KOPT-K1 (cell line): ENCODE results near the gene ZNF462.

Experiments
- H3K27ac ChIP-seq: fragments of 200-600 bp; sonication (generic); 2 replicates; pipeline ENCODE4 v1.5.1; 2016; ENCODE audit warnings: antibody characterized with exemption, mild to moderate bottlenecking, low read depth, low read length; ENCODE audit not compliant: poor library complexity, severe bottlenecking
- H3K36me3 ChIP-seq: fragments of 200-600 bp; sonication (generic); 2 replicates; pipeline ENCODE4 v1.5.1; 2017; ENCODE audit warnings: antibody characterized with exemption, mild to moderate bottlenecking, low read length, moderate library complexity; ENCODE audit not compliant: insufficient read depth
- H3K9me3 ChIP-seq: fragments of 200-600 bp; sonication (generic); 2 replicates; pipeline ENCODE4 v1.5.1; 2017; ENCODE audit warnings: antibody characterized with exemption, low read length, mild to moderate bottlenecking; ENCODE audit not compliant: insufficient read depth, poor library complexity, severe bottlenecking

Gene ZNF462, protein sequence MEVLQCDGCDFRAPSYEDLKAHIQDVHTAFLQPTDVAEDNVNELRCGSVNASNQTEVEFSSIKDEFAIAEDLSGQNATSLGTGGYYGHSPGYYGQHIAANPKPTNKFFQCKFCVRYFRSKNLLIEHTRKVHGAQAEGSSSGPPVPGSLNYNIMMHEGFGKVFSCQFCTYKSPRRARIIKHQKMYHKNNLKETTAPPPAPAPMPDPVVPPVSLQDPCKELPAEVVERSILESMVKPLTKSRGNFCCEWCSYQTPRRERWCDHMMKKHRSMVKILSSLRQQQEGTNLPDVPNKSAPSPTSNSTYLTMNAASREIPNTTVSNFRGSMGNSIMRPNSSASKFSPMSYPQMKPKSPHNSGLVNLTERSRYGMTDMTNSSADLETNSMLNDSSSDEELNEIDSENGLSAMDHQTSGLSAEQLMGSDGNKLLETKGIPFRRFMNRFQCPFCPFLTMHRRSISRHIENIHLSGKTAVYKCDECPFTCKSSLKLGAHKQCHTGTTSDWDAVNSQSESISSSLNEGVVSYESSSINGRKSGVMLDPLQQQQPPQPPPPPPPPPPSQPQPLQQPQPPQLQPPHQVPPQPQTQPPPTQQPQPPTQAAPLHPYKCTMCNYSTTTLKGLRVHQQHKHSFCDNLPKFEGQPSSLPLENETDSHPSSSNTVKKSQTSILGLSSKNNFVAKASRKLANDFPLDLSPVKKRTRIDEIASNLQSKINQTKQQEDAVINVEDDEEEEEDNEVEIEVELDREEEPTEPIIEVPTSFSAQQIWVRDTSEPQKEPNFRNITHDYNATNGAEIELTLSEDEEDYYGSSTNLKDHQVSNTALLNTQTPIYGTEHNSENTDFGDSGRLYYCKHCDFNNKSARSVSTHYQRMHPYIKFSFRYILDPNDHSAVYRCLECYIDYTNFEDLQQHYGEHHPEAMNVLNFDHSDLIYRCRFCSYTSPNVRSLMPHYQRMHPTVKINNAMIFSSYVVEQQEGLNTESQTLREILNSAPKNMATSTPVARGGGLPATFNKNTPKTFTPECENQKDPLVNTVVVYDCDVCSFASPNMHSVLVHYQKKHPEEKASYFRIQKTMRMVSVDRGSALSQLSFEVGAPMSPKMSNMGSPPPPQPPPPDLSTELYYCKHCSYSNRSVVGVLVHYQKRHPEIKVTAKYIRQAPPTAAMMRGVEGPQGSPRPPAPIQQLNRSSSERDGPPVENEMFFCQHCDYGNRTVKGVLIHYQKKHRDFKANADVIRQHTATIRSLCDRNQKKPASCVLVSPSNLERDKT (N-terminal part only)

DNA sequence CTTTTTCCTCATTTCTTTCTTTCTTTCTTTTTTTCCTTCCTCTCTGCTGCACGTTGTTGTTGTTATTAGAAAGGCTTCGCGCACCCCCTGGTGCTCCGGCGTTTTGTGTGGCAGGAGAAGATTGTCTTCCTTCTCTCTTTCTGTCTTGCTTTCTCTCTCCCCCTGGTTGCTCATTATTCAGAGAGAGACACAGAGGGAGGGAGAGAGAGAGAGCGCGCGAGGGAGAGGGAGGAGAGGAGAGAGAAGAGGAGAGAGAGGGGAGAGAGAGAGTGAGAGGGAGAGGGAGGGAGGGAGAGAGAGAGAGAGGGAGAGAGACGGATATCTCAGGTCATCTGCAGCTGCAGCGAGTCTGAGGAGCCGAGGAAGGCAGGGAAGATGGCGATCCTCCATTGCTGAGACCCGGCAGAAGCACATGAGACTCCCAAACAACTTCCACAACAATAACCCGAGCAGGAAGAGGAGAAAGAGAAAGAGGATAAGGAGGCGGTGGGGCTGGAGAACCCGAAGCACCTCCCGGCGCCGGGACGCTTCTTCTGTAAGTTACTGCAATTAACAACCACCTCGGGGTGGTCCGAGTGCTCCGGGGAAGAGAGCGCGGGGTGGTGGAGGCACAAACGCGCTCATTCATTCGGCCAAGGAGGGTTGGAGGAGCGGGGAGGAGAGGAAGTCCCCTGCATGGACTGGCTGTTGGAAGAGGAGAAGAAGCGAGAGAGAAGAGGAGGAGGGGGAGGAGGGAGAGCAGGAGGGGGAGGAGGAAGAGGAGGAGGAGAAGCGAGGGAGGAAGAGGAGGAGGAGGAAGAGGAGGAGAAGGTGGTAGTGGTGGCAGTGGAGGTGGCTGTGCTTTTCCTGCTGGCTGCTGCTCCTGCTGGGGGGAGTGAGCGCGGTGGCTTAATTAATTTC is at the start of gene ZNF462:
TSS of gene ZNF462 (plus strand) at position 346 of the 900 bp plus-strand sequence. CDS start 60,218 bp downstream, outside the sequence.
- Histone ChIP-seq H3K9me3 (peaks cover 11% of the 10 kb centered on the region), H3K27ac (no peak within 1 kb of the TSS), H3K36me3 (no peaks in the 10 kb centered on the region)

DNA sequence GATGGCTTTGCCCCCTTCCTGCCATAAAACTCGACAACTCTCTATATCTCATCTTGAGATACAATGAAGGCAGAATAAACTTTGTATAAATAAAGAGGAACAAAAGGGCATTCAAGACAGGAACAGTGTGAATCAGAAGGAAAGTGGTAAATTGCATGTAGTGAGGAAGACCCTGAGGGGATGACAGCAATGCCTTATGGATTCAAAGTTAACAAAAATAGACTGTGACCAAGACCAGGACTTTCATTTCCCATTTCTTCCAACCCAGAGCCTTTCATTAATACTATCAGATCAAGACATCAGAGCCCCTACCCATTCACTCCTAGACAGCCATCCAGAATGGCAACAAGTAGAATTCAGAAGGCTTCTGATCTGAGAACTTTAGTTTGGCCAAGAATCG is 46.4 kb upstream of the ZNF462 start:
- Histone ChIP-seq H3K9me3 (no peaks in the 10 kb centered on the region), H3K36me3 (no peaks in the 10 kb centered on the region), H3K27ac (no peak overlapping the region)

DNA sequence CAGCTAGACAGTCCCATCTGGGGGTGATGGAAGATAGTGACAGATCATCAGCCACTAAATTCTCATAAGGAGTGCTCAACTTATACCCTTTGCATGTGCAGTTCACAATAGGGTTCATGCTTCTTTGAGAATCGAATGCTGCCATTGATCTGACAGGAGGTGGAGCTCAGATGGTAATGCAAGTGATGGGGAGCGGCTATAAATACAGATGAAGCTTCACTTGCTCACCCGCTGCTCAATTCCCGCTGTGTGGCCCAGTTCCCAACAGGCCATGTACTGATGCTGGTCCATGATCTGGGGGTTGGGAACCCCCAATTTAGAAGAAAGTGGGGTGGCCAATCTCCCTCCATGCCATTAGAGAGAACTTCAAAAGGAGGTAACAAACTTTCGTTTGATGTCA is 44.9 kb upstream of the ZNF462 start:
- no peak overlapping the region for H3K27ac ChIP-seq
- H3K36me3 ChIP-seq: no peaks in the 10 kb centered on the region
- no peaks in the 10 kb centered on the region for H3K9me3 ChIP-seq

DNA sequence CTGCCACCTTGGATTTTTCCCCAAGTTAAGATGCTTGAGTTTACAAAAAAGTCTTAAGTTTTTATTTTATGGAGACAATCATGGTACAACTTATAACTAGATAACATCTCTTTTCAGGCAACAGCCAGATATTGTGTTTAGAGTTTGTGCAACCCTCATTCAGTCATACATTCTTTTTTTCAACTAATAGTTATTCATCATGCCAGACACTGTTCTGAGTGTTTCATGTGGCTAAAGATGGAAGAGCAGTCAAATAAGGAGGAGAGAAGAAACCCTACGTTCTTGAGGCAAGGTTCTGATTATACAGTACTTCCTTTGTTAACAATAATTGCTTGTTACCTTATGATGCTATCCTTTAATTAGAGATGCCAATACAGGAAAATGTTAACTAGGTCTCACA is 42.1 kb upstream of the ZNF462 start:
- H3K36me3 ChIP-seq: no peaks in the 10 kb centered on the region
- no peaks in the 10 kb centered on the region for H3K9me3 ChIP-seq
- no peak overlapping the region for H3K27ac ChIP-seq

DNA sequence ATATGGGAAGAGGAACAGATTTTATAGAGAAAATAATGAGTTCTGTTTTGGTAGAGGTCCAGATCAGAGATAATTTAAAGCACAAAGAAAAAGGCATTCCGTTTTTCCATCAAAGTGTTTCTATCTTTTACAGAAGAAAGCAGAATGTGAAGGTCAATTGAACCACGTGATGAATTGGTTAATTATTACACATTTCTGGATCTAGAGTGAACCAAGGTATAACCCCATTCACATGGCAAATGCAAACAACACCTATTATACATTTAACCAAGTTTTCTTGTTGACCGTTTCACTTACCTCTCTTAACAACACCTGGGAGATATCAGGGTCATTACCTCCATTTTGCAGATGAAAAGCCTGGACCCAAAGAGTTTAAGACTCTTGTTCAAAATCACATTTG is 34.9 kb upstream of the ZNF462 start:
- no peaks in the 10 kb centered on the region for H3K9me3 ChIP-seq

DNA sequence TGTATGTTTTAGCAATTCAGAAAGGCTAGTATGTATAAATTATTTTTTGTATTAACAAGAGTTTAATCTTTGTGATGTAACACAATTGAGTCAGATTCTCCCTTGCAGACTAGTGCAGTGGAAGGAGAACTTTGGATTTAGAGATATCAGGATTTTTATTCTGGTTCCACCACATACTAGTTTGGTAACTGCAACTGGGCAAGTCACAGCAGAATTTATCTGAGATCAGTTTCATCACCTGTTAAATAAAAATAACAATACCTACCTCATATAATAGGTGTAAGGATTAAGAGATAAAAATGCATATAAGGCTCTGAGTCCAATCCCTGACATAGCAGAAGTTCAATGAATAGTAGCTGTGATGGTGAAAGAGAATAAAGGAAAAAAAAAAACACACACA is 34.0 kb upstream of the ZNF462 start:
- Histone ChIP-seq H3K27ac (no peak overlapping the region), H3K36me3 (no peaks in the 10 kb centered on the region), H3K9me3 (no peaks in the 10 kb centered on the region)

More for the DNA sequence above, 34.9 kb upstream of the ZNF462 start:
- Histone ChIP-seq H3K27ac (no peak overlapping the region), H3K36me3 (no peaks in the 10 kb centered on the region)

DNA sequence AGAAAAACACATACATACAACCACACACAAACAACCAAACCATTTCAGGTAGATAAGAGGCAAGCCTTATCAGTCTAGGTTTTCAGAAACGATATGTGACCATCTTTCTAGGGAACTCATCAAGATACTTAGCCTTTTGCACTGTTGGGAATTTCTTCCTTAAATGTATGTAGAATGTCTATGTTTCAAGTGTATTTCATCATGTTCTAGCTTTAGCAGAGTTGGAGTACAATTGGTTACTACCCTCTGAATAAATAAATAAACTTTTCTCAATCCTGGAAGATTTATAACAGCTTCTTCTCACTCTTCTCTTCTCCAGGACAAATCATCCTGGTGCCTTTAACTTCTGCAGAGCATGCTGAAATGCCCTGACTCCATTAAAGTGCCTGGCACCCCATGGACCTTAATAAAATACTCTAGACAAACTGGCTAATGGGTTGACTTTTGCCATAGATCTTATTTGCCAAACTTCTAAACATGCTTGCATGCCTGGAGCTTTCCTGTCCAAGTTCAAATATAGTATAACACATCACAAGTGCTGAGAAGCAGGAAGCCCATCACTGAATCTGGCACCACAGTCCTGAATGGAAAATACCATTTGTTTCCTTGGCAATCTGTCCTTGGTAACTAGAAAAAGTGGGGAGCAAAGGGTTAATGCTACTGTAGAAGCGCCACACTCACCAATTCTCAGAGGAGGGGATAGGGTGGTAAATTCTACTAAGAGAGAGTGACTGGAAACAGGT is 33.1 kb upstream of the ZNF462 start:
- no peaks in the 10 kb centered on the region for H3K9me3 ChIP-seq
- H3K27ac ChIP-seq: no peak overlapping the region
- H3K36me3 ChIP-seq: no peaks in the 10 kb centered on the region

DNA sequence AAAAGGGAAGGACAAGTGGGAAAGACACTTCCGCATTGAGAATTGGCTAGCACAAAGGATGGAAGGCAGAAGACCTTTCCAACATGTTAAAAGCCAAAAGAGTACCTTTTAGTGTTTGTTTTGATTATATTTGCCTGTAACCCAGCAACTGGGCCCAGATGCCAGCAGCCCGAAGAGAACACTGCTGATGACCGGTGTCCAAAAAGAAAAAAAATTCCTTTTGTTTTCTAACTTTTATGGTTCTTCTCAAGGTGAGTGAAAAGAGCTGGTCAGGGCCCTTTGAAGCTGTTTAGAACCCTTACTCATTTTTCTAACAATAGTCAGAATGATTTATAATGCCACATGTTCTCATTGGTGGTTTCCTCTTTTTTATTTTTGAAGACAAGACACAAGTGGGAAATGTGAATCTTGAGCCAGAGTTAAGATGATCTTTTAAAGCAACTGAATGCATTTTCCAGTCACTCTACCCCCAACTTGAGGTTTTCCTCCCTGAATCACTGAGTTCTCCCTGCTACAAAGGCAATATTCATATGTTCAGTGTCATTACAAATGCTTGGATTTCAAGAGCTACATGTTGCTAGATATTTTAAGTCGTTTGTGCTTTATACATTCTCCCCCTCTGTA is 32.3 kb upstream of the ZNF462 start:
- Histone ChIP-seq H3K27ac (no peak overlapping the region), H3K36me3 (no peaks in the 10 kb centered on the region), H3K9me3 (no peaks in the 10 kb centered on the region)

DNA sequence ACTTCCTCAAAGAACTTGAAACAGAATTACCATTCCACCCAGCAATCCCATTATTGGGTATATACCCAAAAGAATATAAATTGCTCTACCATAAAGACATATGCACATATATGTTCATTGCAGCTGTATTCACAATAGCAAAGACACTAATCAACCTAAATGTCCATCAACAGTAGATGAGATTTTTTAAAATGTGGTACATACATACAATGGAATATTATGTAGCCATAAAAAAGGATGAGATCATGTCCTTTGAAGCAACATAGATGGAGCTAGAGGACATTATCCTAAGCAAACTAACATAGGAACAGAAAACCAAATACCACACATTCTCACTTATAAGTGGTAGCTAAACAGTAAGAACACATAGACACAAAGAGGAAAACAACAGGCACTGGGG is 28.1 kb upstream of the ZNF462 start:
- no peaks in the 10 kb centered on the region for H3K9me3 ChIP-seq
- no peaks in the 10 kb centered on the region for H3K36me3 ChIP-seq
- no peak overlapping the region for H3K27ac ChIP-seq

DNA sequence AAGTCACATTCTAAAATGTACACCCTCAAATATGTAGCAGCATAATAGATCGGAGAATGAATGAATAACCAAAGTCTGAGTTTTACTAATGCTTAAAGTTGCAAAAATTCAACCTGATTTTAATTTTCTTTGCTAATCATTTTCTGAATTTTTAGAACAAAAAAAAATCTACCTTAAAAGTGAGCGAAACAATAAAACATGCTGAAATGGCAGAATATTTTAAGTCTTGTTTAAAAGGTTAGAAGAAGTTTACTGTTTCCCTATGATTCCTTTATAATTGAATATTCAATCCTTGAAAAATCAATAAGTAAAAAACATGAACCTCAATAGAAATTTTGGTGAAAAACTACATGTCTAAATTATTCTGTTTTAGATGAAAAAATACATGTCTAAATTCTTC is 27.1 kb upstream of the ZNF462 start:
- no peaks in the 10 kb centered on the region for H3K9me3 ChIP-seq
- no peak overlapping the region for H3K27ac ChIP-seq
- H3K36me3 ChIP-seq: no peaks in the 10 kb centered on the region

DNA sequence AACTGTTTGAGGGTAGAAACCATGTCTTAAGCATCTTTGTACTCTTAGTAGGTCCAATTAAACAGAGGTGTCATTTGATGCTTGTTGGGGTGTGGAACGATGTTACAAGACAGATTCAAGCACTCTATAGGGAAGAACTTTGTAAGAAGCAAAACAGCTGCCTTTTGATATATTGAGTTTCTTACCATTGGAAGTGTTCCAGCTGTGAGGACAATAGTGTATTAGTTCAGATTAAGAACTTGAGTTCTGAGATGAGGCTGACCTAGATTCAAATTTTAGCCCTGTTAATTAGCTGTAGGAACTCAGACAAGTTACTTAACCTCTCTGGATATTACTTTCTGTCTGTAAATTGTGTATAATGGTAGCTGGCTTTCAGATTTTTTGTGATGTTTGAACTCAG is 19.6 kb upstream of the ZNF462 start:
- Histone ChIP-seq H3K9me3 (no peaks in the 10 kb centered on the region), H3K36me3 (no peaks in the 10 kb centered on the region), H3K27ac (no peak overlapping the region)

DNA sequence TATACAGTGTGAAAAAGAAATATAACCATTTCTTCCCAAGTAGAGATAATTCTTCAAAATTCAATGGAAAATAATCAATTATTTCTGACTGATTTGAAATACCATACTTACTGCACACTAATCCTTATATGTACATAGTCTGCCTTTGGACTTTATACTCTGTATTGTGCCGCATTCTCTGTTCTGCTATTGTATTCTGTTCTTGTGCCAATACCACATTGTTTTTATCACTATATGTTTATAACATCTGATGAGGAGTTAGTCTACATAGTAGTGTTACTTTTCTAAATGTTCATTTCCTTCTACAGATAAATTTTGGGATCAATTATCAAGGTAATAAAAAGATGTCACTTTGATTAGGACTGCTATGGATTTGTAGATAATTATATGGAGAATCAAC is 16.7 kb upstream of the ZNF462 start:
- no peak overlapping the region for H3K27ac ChIP-seq
- H3K9me3 ChIP-seq: no peaks in the 10 kb centered on the region

DNA sequence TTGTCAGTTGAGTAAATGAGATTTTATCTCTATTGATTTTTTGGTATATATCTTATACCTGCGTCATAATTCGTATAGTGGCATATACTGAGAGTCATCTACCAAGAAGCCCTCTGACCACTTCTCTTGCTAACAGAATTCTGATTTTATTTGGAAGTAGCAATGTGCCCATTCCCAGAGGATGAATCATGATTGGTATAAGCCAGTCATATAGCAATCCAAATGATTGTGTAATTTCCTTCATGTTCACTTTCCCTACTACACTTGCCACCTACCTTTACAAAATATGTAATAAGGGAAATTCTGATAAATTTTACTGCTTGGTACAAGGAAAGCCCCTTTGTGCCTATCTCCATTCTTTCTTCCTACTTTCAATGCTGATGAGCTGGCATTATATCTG is 16.1 kb upstream of the ZNF462 start:
- Histone ChIP-seq H3K9me3 (no peaks in the 10 kb centered on the region), H3K36me3 (no peaks in the 10 kb centered on the region), H3K27ac (no peak overlapping the region)

More for the DNA sequence above, 16.7 kb upstream of the ZNF462 start:
- H3K36me3 ChIP-seq: no peaks in the 10 kb centered on the region
